ENCODE results near the gene ELMO1.

The ELMO1 gene

GRCh38 chr7:37405603-37406122 lies 43.0 kb downstream of the ELMO1 start:
- no peak for DNase-seq

- DNase-seq = no peak
These were observed 43.5 kb downstream of the ELMO1 start for GRCh38 chr7:37405128-37405527.

- DNase-seq = no peak
These were observed 48.7 kb downstream of the ELMO1 start for GRCh38 chr7:37399876-37400421.

GRCh38 chr7:37398403-37398802 lies 50.3 kb downstream of the ELMO1 start:
- DNase-seq = no peak

GRCh38 chr7:37395618-37396259 lies 52.9 kb downstream of the ELMO1 start:
- no peak for DNase-seq

GRCh38 chr7:37394158-37394557 lies 54.5 kb downstream of the ELMO1 start:
- no peak for DNase-seq

GRCh38 chr7:37393476-37393875 lies 55.2 kb downstream of the ELMO1 start:
- DNase-seq = no peak

- DNase-seq = no peak
These were observed 56.0 kb downstream of the ELMO1 start for GRCh38 chr7:37392673-37393017.

- no peak for DNase-seq
These were observed 56.6 kb downstream of the ELMO1 start for GRCh38 chr7:37391791-37392672.

- no peak for DNase-seq
These were observed 58.5 kb downstream of the ELMO1 start for GRCh38 chr7:37390114-37390513.

- no peak for DNase-seq
These were observed 59.9 kb downstream of the ELMO1 start for GRCh38 chr7:37388811-37389210.

GRCh38 chr7:37385787-37386186 lies 62.9 kb downstream of the ELMO1 start:
- DNase-seq = no peak

- no peak for DNase-seq
These were observed 66.0 kb downstream of the ELMO1 start for GRCh38 chr7:37382546-37383088.

GRCh38 chr7:37380831-37381230 lies 67.8 kb downstream of the ELMO1 start:
- no peak for DNase-seq

- no peak for DNase-seq
These were observed 69.0 kb downstream of the ELMO1 start for GRCh38 chr7:37379546-37380277.

- no peak for DNase-seq
These were observed 71.4 kb downstream of the ELMO1 start for GRCh38 chr7:37377231-37377630.

GRCh38 chr7:37376386-37376785 lies 72.3 kb downstream of the ELMO1 start:
- no peak for DNase-seq

- no peak for DNase-seq
These were observed 75.9 kb downstream of the ELMO1 start for GRCh38 chr7:37372750-37373149.

GRCh38 chr7:37371755-37372154 lies 76.9 kb downstream of the ELMO1 start:
- no peak for DNase-seq

- DNase-seq = no peak
These were observed 78.8 kb downstream of the ELMO1 start for GRCh38 chr7:37369906-37370305.

- no peak for DNase-seq
These were observed 80.1 kb downstream of the ELMO1 start for GRCh38 chr7:37368540-37368939.

GRCh38 chr7:37367010-37367409 lies 81.7 kb downstream of the ELMO1 start:
- DNase-seq = no peak

- no peak for DNase-seq
These were observed 82.2 kb downstream of the ELMO1 start for GRCh38 chr7:37366445-37366844.

Data from EL (cell line).